Kidney capillary endothelial cell (primary cell): Measurements from ENCODE around the gene CFAP46.
"Not testable (repeated sequence)": the region's sequence is repeated elsewhere in the genome, so short reads cannot be mapped to it uniquely, and the experiment has no call there.

Experiments used
- DNase-seq: peaks from one replicate; pipeline ENCODE4 v3.0.0-alpha.2; 2018; ENCODE audit warnings: low spot score

The CFAP46 gene

DNA sequence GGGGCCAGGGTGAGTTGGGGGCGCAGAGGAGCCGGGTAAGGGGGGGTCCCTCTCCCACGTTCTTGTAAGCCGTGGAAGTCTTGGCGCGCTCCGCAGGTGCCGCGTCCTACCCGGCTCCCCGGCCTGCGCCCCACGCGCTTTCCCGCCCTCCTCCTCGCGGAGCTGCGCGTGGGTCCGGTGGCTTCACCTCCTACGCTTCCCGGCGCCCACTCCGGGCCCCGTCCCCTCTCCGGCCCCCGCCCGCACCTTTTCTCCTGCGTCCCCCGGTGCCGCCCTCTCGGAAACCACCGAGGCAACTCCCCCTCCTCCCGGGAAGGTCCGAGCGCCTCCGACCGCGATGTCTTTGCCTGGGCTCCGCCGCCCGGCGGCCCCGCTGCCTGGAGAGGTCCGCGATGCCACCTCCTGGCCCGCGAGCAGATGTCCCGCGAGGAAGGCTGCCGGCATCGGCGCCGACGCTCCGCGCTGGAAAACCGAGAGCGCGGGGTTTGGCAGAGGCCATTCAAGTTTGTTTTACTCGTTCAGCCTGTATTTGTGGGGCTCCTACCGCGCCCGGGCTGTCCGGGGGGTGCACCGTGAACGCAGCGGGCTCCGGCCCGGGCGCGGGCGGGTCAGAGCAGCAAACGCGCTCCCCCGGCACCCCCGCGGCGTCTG is 154.1 kb downstream of the CFAP46 start:
- no peak for DNase-seq

DNA sequence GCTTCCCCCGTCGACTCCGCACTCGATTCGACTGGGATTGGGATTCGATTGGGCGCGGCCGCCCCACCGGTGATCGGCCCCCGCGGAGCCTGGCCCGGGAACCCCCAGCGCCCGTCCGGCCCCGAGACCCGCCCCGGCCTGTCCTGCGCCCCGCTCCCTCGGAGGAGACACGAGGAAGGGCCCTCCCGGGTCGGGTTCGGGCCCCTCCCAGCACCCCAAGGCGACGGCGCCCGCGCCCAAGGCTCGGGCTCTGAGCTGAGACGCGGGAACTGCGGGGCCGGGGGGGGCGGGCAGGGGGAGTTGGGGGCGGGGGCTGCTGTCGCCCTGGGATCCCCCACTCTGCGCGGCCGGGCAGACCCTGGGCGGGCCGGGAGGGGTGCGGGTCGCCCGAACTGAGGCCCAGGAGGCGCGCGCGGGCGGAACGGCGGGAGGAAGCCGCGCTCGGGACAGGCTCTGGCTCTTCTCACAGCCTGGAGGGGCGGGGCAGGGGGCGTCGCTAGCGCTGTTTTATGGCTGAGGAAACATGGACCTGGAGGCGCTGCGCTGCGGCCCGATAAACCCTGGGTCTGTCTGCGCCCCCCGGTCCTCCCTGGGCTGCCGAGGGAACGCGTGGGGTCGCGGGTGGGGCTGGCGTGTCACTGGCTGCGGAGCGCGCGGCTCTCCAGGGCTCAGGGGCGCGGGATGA is 154.7 kb downstream of the CFAP46 start:
- DNase-seq = no peak

DNA sequence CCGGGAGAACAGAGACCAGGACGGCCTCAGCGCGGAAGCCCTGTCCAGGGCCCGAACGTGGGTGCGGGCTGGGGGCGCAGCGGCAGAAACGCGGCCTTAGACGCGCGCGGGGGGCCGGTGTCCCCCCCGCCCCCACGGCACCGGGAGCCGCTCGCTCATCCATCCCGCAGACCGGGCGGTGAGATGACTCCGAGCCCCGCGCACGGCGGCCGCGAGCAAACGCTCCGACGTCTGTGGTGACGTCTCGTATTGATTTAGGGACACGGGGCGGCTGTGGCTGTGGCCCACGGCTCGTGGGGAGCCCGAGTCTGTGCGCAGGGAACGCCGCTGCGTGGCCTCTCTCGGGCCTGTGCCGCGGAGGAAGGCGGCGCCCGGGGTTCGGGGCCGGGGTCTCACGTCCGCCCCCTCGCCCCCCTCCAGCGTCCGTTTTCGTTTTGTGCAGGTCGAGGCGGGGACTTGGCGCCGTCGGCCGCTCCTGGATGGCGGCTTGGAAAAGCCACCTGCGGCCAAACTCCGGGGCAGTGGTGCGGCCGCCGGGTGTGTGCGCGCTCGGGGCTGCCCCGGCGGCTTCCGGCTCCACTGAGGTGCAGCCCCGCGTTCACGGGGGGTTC is 155.4 kb downstream of the CFAP46 start:
- no peak for DNase-seq

DNA sequence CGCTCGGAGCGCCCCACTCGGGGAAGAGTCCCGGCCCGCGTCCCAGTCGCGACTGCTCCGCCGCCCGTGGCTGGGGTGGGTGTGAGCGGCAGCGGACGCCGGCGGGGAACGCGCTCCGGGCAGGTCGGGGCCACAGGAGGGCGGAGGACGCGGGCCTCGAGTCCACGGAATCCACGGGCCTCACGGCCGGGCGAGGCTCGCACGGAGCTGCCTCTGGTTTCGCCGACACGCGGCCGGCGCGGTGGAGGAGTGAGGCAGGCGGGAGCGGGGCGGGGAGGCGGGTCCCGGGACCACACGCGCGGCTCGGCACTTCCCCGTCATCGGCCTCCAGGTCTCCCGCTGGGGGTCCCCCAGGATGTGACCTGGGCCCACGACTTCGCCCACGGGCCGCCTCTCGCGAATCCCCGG is 155.9 kb downstream of the CFAP46 start:
- DNase-seq = no peak

DNA sequence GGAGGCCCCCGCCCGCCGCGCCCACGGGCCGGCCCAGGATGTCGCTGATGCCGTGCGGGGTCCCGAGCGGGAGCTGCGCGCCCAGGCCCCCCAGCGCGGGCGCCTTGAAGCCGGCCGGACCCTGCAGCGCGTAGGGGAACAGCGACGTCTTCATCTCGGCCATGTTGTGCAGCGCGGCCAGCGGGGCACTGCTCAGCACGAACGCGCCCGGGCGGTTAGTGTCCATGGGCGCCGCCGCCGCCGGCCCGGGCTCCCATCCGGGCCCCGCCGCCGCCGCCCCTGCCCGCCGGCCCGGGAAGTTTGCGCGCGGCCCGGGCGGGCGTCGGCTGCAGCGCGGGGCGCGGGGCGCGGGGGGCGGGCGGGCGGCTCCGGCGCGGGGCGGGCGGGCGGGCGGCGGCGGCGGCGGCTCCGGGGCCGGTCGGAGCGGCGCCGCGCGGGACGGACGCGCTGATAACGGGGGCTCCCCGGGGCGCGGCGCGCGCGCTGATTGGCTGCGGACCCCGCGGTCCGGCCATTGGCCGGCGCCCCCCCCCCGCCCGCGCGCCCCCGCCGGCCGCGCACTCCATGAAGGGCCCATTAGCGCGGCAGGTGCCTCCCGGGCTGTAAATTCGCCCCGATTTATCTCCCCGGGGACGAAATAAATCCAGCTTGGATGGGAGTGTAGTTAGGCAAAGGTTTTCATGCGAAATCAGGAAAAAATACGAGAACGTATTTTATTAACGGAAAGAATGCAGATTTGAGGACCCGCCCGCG is 156.5 kb downstream of the CFAP46 start, which contains the start of gene NKX6-2:
TSS of gene NKX6-2 (minus strand) at position 425 of the 753 bp plus-strand sequence. CDS start at position 226, 199 bp downstream.
- DNase-seq = no peak

DNA sequence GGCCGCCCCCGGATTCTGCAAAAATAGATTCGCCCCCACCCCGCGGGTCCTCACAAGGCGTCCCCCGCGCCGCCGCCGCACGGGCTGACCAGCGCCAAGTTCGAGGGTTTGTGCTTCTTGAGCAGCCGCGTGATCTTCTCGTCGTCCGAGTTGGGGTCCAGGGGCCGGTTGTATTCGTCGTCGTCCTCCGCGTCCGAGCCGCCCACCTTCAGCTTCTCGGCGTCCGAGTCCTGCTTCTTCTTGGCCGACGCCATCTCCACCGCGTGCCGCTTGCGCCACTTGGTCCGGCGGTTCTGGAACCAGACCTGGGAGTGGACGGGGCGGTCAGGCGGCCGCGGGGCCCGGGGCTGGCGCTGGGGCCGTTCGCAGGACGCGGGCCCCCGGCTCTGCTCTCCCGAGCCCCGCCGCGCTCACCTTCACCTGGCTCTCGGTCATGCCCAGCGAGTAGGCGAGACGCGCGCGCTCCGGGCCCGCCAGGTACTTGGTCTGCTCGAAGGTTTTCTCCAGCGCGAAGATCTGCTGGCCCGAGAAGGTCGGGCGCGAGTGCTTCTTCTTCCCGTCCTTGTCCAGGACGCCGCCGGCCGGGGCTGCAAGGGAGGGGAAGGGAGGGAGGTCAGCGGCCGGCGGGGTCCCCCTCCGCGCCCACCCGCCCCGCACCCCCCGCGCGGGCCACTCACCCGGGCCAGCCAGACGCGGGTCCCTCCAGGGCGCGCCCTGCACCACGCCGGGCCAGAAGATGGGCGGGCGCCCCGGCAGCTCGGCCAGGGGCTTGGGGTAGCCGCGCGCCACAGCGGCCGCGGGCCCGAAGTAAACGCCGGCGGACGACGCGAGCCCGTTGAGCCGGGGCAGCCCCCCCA is 157.3 kb downstream of the CFAP46 start:
- DNase-seq = no peak

DNA sequence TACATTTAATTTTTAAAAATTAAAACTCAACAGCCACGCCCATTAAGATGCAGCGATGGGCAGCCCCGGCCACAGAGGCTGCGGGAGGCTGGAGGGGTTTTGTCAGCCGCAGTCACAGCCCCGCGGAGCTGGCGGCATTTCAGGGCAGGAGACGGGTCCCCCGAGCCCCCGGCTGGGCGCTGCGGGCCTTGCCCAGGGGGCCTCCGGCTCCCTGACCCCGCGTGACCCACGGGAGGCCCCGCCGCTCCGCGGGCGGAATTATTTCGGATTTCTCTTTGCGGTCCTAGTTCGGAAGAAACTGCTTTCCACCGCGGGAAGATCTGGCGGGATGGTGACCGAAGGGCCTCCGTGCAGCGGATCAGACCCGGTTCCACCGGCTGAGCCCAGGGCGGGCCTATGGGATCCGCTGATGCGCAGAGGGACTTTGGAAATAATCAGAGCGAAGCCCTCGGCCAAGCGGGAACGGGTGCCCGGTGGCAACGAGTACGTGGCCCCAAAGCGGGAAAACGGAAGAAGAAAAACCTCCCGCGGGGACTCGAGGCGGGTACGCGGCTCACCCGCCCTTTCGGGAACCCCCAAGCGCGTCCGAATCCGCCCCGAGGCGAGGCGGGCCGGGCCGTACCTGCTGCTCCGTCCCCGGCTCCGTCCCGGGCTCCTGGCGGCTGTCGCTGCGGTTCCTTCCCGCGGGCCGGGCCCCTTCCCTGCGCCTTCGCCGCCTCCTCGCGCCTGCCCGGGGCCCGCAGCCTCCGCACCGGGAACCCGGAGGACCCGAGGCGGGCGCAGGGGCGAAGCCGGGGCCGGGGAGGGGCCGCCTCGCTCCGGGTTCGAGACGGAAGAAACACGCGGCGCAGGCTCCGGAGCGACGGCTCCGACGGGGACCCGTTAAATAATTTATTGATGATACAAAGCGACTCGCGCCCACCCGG is 158.2 kb downstream of the CFAP46 start:
- no peak for DNase-seq

DNA sequence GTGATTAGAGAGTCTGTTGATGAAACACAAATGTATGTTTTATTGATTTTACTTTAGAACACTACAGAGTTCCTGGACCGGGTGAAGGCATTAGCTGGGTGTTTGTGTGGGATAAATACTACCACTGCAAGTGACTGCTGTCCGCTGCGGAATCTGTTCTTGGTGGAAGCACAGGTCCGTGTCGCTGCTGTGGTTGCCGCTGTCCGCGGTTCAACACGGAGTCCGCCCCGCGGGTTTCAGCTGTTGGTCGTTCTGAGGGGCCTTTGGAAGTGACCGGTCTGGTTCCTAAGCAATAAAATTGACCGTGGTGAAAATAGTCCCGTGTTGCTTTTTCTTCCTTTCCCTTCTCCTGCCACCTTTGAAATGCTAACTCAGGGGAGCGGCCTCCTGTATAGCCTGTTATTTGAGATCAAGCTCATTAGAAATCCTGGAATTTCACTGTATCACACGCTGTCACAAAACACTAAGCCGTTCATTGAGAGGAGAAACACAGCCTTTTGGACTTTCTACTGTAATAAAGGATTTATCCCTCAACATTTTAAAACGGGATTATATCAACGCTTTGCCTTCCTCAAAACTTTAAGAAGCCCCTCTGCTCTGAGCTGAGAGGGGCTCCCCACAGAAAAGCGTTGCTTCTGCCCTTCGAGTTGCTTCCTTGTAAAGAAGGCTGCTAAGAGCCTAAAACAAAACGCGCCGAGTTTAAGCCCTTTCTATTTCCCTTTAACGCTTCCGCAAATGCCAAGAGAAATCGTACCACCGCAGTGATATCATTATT is 159.0 kb downstream of the CFAP46 start:
- no peak for DNase-seq

DNA sequence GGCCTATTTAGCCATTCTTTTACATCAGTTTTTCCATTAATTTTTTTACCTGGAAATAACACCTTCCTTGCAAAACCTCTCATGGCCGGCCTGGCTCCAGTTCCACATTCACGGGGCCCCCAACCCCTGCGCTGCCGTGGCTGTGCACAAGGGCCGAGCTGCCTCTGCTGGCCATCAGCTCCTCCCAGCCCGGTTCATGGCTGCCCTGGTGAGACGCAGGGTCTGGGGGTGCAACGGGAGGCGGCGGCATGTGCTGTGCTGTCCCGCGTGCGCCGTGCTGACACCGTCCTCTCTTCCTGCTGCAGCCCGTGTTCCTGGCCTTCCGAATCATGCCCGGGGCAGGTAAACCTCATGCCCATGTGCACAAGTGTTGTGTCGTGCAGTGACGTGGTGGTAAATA is 160.8 kb downstream of the CFAP46 start:
- DNase-seq = no peak

DNA sequence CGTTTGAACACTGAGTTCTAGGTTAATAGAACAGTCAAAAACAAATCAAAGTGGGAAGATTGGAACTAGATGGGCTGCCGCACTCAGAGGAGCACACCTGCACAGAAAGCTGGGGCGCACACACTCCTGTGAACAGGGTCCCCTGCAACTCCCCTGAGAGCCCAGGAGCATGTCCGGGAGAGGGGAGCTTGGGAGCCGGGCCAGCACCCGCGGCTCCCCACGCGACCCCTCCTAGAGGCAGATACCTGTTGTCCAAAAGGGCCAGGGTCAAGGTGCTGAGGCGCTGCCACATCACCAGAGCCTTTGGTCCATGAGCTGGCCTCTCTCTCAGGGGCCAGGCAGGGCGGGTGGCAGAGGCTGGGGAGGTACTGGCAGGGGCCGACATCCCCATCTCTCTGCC is 162.0 kb downstream of the CFAP46 start:
- DNase-seq = no peak

DNA sequence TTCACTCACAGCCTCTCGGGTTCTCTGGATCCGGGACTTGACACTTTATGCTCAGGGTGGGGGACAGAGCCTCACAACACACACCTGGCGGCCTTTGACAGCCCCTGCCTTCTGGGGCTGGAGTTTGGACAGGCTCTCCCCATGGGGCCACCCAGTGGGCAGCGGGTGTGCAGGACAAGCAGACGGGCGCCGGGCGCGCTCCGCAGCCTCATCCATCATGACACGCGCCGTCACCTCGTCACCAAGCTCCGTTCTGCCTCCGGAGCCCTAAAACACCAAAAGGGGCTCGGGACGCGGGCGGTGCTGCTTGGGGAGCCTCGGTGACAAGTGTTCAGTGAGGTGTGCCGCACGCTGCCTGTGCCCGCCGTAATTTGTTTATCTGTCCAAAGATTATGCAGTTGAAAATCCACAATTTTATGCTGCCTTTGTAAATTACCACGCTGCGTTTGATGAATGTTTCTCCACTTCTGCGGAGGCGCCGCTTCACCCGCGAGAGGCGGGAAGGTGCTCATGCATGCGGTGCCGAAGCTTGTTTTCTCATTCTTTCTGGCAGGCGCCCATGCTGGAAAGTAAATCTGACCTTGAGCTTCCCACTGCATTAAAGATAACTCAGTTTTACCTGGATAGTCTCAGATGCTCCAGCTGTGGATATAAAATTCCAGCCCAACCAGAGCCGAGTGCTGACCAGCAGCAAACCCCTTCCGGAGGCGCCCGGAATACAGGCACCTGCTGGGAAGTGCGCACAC is 162.6 kb downstream of the CFAP46 start:
- DNase-seq = no peak

DNA sequence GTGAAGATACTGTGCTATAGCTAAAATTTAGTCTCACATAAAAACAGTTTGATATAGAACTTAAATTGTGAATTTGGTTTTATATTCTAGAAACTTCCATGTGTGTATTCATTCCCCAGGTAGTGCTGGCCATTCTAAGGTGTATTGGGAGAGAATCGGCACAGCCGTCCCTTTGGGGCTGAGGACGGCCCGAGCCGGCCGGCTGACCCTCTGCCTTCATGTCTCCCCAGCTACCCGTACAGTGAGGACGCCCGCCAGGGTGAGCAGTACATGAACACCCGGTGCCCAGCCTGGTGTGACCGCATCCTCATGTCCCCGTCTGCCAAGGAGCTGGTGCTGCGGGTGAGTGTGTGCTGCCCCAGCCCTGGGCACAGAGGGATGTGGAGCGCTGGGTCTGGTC is 164.9 kb downstream of the CFAP46 start:
- DNase-seq = no peak

DNA sequence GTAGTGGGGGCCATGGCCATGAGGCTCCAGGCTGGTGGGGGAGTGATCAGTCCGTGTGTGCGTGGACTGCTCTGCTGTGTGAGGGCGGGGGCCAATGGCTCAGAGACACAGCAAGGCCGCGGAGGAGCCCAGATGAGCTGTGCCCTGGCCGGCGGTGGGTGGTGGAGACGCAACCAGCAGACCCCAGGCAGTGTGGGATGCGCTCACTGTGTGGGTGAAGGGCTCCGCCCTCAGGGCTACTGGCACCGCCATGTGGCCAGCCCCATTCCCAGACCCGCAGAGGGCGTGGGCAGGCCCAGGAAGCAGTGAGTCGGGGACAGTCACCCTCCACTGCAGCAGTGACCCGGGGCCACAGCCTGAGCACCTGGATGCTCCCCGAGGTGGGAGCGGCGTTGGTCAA is 165.5 kb downstream of the CFAP46 start:
- DNase-seq = no peak

DNA sequence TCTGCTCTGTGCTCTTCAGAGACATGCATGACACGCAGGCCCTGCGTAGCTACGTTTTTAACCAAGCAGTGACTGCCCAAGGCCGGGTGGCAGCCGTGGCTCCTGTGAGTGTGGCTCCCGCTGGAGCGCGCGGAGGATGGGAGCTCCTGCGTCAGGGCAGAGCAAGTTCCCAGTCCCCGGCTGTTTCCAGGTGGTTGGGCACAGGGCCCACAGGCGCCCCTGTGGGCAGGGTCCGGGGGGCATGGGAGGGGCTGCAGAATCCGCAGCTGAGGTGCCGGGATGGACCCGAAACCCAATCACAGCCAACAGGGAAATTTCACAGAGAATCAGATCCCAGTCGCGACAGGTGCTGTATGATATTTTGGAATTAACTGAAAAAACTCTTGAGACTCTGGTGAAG is 166.2 kb downstream of the CFAP46 start:
- no peak for DNase-seq

DNA sequence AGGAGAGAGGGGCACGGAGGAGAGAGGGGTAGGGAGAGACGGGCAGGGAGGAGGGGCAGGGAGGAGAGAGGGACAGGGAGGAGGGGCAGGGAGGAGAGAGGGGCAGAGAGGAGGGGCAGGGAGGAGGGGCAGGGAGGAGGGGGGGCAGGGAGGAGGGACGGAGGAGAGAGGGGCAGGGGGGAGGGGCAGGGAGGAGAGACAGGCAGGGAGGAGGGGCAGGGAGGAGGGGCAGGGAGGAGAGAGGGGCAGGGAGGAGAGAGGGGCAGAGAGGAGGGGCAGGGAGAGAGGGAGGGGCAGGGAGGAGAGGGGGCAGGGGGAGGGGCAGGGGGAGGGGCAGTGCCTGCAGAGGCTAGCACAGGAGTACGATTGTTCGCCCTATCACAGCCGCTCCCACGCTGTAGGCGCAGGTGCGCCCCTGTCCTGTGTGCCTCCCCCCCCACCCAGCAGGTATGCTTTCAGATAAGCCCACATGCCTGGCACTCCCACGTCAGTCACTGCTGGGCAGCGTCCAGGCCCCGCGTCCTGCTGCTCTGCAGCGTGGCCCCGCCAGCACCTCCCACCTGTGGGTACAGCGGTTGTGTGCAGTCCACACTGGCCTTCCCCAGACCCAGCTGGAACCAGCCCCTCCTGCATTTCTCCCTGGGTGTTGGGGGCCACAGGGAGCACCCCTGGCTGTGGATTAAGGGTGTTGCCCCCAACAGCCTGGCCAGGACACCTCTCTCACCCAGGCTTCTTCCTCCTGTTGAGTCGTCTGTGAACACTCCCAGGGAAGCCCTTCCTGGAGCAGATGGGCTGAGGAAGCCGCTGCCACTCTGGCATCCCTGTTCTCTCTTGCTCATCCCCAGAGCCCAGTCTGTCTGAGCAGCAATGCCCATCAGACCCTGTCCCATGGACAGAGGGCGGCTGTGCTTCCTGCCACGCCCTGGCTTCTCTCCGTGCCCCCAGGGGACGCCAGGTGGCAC is 167.2 kb downstream of the CFAP46 start:
- no peak for DNase-seq

DNA sequence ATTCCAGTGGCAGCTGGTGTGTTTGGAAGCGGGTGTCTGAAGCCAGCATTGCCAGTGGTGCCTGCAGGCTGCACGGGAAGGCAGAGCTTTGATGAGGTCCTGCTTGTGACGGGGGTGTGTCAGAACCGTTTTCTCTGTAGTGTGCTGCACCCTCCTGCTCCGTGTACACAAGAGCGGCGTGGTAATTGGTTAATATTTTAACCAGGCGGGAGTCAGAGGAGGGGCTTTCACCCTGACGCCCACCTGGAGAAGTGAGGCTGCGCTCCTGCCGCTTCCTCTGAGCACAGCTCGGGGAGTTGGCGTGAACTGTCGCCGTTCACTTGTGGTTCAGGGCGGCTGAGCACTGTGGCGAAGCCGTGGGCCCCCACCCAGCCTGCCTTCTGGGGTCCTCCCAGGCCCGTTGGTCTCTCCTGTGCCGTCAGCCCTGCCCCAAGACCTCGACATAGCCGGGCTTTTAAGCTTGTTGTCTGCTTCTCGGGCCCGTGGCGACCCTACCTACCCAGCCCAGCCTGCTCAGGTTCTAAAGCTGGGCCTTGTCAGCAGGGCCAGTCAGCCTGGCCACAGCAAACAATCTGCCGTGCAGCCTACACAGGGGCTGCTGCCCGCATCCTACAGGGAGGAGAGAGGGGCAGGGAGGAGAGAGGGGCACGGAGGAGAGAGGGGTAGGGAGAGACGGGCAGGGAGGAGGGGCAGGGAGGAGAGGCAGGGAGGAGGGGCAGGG is 168.0 kb downstream of the CFAP46 start:
- DNase-seq = no peak

DNA sequence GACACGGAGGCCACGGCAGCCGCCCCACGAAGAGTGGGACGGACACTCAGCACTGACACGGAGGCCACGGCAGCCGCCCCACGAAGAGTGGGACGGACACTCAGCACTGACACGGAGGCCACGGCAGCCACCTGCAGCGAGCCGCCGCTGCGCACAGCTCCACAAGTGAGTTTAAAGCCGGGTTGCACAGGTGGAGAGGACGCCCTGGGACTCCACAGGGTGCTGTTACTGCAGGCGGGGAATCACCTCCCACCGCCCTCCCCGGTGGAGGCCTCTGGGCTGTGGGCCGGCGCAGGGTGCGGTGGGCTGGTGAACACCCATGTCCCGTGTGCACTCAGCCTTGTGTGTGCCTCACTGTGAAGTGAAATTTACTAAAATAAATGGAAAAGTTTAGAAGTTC is 169.6 kb downstream of the CFAP46 start:
- not testable (repeated sequence) for DNase-seq
